GM12874 (cell line): ENCODE results near the gene PF4V1.

Source experiments
- CTCF ChIP-seq: IDR thresholded peaks from 2 replicates; pipeline ENCODE4 v1.5.1; 2011; ENCODE audit warnings: low read depth, mild to moderate bottlenecking, control low read depth, low read length, moderate library complexity; ENCODE audit not compliant: insufficient read depth

PF4V1 gene

DNA sequence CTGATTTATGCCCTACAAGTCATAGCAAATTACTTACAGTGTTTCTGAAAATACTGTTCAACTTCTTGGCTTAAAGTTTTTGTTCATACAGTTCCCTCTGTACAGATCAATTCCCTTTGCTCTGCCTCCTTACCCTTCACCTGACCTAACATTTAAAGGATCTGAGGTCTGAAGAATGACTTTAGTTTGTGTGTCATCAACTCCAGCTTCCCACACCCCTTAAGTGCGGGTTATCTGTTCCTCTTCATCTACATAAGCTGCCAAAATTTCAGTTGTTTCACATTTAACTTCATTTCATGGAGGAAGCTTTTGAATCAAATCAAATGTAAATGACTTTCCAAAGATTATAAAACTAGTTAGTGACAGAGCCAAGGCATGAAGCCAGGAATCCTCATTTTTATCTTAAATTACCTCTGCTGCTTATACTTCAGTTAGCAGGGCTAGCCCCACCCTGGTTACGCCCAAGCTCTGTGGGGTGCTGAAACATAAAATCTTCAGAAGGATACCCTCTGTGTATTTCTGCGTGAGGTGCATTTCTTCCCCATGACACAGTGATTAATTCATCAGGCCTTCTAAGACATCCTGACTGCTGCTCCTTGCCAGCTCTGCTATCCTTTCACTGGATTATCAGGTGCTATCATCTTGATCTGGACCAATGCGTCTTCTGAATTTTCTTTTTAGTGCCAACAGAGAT, 32.6 kb downstream of the PF4V1 start:
- TF ChIP-seq CTCF: no peak

GRCh38 chr4:73891326-73891725, 38.2 kb downstream of the PF4V1 start:
- TF ChIP-seq CTCF: no peak

DNA sequence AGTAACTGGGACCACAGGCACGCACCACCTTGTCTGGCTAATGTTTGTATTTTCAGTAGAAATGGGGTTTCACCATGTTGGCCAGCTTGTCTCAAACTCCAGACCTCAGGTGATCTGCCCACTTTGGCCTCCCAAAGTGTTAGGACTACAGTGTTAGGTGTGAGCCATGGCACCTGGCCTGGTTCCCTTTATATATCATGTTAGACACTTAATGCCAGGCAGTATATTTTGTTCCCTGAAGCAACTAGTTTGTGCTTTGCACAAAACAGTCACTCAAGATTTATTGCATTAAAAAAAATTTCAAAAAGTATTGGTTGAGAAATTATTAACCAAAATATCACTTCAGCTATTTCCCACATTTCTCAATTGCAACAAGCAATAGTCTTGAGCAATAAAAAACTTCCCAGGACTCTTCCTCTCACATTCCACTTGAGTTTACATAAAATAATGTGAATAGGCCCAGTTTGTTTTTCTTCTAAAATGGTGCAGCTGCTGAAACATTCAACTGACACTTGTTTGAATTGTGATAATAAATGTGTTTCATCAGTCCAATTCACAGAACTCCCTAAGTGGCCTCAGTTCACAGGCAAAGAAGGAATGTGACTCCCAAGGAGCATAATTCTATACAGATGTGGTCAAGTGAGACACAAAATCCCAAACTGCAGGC, 38.8 kb downstream of the PF4V1 start:
- TF ChIP-seq CTCF: no peak

DNA sequence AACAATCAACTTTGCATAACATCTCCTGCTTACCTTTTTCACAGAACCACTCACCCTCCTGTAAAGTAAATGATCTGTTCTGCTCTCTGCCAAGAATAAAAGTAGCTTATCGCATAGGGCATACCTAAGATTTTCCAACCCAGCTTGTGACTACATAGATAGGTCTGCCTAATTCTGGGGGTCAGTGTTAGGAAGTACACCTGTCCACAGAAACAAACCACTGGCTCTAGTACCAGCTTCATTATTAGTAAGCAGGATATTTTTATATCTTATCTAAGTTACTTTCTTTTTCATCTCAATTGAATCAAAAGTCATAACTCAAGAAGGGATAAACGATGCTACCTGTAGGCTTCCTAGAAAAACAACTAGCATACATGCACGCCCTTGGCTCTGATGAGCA, 39.9 kb downstream of the PF4V1 start:
- TF ChIP-seq CTCF: no peak

- no peak for TF ChIP-seq CTCF
These were observed 40.9 kb downstream of the PF4V1 start for GRCh38 chr4:73894001-73894400.

DNA sequence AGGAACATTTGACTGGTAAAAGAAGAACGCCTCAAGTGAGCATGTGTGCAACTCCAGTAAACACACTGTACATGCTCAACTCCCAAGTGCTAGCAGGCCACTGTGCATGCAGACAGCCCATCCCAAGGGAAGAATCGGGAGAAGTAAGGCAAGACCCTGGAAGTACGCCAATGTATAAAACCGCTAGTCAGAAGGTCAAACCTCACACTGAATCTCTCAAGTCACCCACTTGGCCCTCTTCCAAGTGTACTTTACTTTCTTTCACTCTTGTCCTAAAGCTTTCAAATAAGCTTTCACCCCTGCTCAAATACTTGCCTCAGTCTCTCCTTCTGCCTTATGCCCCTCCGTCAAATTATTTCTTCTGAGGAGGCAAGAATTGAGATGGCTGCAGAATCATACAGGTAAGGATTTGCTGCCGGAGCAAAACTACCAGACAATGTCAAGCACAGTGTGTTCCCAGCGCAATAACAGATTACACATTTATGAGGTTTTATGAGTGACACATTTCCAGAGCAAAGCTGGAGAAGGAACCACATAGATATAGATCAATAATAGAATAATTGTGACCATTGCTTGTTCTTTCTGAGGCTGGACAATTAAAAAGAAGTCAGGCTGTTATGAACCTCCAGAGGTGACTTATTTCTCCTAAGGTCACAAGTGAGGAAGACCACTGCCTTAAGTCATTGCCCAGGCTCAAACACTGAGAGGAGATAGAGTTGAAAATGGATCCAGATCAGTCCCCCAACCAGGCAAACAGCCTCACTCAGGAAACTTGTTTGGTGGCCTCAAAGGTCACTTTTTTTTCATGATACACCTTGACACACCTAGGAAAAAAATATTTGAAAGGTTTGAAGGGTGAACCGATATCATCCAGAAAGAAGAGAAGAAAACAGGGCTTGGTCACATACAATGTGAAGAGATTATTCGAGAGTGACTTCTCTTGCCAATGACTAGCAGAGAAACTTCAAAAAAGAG, 42.4 kb downstream of the PF4V1 start:
- TF ChIP-seq CTCF: no peak

DNA sequence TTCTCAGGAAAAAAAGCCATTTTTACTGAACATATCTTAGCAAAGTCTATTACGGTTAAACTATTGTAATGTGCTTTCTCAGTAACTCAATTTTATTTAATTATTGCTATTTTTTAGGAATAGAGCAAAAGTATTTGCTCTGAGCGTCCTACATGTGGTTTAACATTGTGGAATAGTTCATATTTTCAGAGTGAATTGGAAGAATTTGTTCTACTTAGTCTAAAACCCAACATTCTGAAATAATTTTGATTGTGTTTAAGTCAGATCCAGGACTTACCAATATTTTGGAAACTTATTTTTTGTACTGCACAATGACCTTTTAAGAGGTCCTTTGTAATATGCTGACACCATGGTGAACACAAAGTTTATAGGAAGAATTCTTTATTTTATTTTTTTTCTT, 43.3 kb downstream of the PF4V1 start:
- no peak for TF ChIP-seq CTCF
